Measurements from ENCODE around the gene CYP2E1.

DNA sequence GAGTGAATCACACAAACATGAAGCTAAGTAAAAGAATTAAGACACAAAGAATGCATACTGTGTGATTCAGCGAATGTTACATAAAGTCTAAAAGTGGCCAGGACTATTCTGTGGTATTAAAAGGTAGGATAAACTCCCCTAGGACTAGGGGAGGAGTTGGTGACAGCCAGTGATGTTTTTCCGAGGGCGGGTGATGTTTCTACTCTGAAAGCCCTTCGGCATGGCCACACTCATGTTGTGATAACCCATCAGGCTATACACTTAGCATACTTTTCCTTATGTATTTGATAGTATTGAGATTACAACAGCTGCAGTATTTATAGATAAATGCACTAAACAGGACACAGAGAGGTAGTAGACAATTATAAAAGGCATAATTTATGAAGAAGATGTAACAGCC is 15.8 kb upstream of the CYP2E1 start:
- TF ChIP-seq, protein P1, sequence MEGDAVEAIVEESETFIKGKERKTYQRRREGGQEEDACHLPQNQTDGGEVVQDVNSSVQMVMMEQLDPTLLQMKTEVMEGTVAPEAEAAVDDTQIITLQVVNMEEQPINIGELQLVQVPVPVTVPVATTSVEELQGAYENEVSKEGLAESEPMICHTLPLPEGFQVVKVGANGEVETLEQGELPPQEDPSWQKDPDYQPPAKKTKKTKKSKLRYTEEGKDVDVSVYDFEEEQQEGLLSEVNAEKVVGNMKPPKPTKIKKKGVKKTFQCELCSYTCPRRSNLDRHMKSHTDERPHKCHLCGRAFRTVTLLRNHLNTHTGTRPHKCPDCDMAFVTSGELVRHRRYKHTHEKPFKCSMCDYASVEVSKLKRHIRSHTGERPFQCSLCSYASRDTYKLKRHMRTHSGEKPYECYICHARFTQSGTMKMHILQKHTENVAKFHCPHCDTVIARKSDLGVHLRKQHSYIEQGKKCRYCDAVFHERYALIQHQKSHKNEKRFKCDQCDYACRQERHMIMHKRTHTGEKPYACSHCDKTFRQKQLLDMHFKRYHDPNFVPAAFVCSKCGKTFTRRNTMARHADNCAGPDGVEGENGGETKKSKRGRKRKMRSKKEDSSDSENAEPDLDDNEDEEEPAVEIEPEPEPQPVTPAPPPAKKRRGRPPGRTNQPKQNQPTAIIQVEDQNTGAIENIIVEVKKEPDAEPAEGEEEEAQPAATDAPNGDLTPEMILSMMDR (IDR thresholded peaks at IDR 0.05) = no peak
- TF ChIP-seq ZFX (IDR thresholded peaks at IDR 0.05; ENCODE audit: borderline replicate concordance) = no peak
